Endothelial cell (in vitro differentiated cells): ENCODE measurements around the gene DNASE2B. TPM values are rescaled to one million over a fixed set of nuclear protein-coding genes. Genes with fewer than 3 reads are reported as not detected.

ENCODE experiments used
- DNase-seq: peaks from one replicate; pipeline ENCODE4 v3.0.0; 2021; ENCODE audit warnings: low spot score
- H3K27ac Mint-ChIP-seq: one replicate; pipeline ENCODE4 v1.8.0; 2021; ENCODE audit warnings: mixed read lengths, inconsistent platforms; ENCODE audit not compliant: unreplicated experiment
- H3K27me3 Mint-ChIP-seq: one replicate; pipeline ENCODE4 v1.8.0; 2021; ENCODE audit warnings: mild to moderate bottlenecking, moderate library complexity, mixed read lengths, inconsistent platforms; ENCODE audit not compliant: unreplicated experiment
- H3K36me3 Mint-ChIP-seq: one replicate; pipeline ENCODE4 v1.8.0; 2021; ENCODE audit warnings: mild to moderate bottlenecking, low read depth, mixed read lengths, inconsistent platforms; ENCODE audit not compliant: unreplicated experiment
- H3K4me1 Mint-ChIP-seq: one replicate; pipeline ENCODE4 v1.8.0; 2021; ENCODE audit warnings: mild to moderate bottlenecking, mixed read lengths, inconsistent platforms; ENCODE audit not compliant: unreplicated experiment
- H3K4me3 Mint-ChIP-seq: one replicate; pipeline ENCODE4 v1.8.0; 2021; ENCODE audit warnings: mild to moderate bottlenecking, mixed read lengths, inconsistent platforms; ENCODE audit not compliant: unreplicated experiment
- H3K9me3 Mint-ChIP-seq: one replicate; pipeline ENCODE4 v1.8.0; 2021; ENCODE audit warnings: mixed read lengths, inconsistent platforms; ENCODE audit not compliant: unreplicated experiment
- total RNA-seq: library from RNA; stranded (reverse); fragmentation: NEBNext Ultra II Directional; extraction: Animal tissue kit (Norgen Biotek cat#: 25700); gene quantifications from one replicate; pipeline ENCODE4 v1.2.1, GENCODE V29; 2021; ENCODE audit not compliant: unreplicated experiment
- TF ChIP-seq, protein P1 (sequence below): fragments of 200-600 bp; sonication (generic); IDR thresholded peaks from one replicate; pipeline ENCODE4 v1.5.0; 2021; ENCODE audit warnings: antibody characterized with exemption; ENCODE audit not compliant: unreplicated experiment

DNASE2B gene
- total RNA-seq, 1 donor from 2014 or later = not detected

DNA sequence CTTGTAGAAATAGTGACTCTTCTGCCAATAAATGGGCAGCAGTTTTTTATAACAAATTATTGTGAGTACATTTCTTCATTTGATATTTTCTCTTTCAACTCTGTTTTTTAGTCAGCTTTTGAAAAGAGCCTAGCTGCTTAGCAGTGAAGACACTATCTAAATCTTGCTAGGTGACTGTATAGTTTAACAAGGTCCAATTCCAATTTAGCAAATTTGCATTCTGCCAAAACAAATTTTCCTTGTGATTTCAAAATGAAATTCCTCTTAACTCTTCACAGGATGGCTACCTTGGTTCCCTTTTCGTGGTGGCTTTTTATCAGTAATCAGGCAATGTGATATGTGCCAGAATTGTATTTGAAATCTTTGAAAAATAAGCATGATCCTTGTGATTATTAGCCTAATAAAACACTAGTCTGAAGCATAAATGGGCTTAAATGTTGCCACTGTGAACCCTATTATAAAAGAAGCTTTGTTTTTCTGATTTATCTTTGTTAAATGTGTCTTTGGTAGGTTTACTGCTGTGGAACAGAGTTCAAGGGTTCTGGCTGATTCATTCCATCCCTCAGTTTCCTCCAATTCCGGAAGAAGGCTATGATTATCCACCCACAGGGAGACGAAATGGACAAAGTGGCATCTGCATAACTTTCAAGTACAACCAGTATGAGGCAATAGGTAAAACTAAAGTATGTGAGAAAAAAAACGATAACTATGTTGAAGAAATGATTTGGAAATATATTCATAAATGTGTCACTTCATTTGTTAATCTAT, 12.2 kb downstream of the DNASE2B start:
- Mint-ChIP-seq H3K36me3 (no peaks in the 10 kb centered on the region), H3K4me3 (no peak overlapping the region), H3K27ac (no peak overlapping the region), H3K9me3 (no peaks in the 10 kb centered on the region), H3K4me1 (no peaks in the 10 kb centered on the region), H3K27me3 (no peaks in the 10 kb centered on the region)
- no peak for DNase-seq
- TF ChIP-seq, protein P1, sequence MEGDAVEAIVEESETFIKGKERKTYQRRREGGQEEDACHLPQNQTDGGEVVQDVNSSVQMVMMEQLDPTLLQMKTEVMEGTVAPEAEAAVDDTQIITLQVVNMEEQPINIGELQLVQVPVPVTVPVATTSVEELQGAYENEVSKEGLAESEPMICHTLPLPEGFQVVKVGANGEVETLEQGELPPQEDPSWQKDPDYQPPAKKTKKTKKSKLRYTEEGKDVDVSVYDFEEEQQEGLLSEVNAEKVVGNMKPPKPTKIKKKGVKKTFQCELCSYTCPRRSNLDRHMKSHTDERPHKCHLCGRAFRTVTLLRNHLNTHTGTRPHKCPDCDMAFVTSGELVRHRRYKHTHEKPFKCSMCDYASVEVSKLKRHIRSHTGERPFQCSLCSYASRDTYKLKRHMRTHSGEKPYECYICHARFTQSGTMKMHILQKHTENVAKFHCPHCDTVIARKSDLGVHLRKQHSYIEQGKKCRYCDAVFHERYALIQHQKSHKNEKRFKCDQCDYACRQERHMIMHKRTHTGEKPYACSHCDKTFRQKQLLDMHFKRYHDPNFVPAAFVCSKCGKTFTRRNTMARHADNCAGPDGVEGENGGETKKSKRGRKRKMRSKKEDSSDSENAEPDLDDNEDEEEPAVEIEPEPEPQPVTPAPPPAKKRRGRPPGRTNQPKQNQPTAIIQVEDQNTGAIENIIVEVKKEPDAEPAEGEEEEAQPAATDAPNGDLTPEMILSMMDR = no peak

DNA sequence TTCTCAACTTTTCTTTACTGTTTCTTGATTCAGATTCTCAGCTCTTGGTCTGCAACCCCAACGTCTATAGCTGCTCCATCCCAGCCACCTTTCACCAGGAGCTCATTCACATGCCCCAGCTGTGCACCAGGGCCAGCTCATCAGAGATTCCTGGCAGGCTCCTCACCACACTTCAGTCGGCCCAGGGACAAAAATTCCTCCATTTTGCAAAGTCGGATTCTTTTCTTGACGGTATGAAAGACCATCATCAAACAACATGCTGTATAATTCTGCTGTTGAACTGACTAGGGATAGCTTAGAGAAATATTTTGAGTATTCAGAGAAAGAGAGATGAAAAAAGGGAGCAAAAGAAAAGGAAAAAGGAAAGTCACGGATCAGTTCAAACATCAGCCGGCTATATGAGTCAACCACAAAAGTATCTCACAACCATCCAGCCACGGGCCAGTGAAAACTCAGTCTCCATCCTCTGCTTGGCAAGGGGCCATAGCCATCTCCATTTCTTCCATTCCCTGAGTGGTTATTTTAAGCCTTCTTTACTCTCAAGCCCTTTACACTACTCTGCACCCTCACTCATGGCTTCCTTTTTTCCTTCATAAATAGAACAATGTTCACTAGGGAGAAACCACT, 14.1 kb downstream of the DNASE2B start:
- H3K27ac Mint-ChIP-seq = no peak overlapping the region
- H3K4me3 Mint-ChIP-seq = no peak overlapping the region
- peaks cover 2% of the 10 kb centered on the region for H3K27me3 Mint-ChIP-seq
- H3K4me1 Mint-ChIP-seq = peaks cover 2% of the 10 kb centered on the region
- TF ChIP-seq, protein P1 = no peak
- H3K36me3 Mint-ChIP-seq = no peaks in the 10 kb centered on the region
- H3K9me3 Mint-ChIP-seq = no peaks in the 10 kb centered on the region
- no peak for DNase-seq

DNA sequence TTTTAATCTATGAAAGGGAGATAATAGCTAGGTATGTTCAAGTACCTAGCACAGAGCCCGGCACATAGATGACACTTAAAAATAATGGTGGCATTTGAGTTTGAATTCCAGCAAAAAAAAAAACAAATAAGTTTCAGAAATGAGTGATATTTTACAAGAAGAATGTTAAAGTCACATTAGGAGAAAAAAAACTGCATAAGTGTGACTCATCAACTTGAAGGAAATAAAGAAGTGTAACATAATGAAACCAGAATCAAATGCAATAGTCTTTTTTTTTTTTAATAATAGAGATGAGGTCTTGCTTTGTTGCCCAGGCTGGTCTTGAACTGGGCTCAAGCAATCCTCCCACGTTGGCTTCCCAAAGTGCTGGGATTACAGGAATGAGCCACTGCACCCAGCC, 17.1 kb downstream of the DNASE2B start:
- Mint-ChIP-seq H3K27ac (no peak overlapping the region), H3K4me3 (no peak overlapping the region), H3K27me3 (peaks cover 2% of the 10 kb centered on the region), H3K9me3 (no peaks in the 10 kb centered on the region), H3K36me3 (no peaks in the 10 kb centered on the region), H3K4me1 (peaks cover 2% of the 10 kb centered on the region)
- TF ChIP-seq, protein P1 = no peak
- DNase-seq = no peak

DNA sequence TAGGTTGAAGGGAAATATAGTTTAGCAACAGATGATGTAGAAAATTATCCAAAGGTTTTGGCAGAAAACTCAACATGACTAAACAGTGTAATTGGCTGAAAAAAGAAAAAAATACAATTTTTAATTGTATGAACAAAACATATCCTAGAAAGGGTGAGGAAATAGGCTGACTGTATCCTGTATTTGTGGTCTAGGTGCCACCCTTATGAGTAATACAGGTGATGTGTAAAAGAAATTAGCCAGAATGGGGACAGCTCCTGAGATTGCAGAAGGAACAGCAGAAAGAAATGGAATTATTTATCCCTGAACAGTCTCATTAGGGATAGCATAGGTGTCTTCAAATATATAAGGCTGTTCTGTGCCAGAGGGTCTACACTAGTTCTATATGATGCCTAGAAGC, 24.6 kb downstream of the DNASE2B start:
- H3K4me1 Mint-ChIP-seq = no peaks in the 10 kb centered on the region
- H3K27ac Mint-ChIP-seq = no peak overlapping the region
- no peak for DNase-seq
- no peaks in the 10 kb centered on the region for H3K36me3 Mint-ChIP-seq
- no peaks in the 10 kb centered on the region for H3K9me3 Mint-ChIP-seq
- no peaks in the 10 kb centered on the region for H3K27me3 Mint-ChIP-seq
- no peak overlapping the region for H3K4me3 Mint-ChIP-seq
- TF ChIP-seq, protein P1 = no peak

DNA sequence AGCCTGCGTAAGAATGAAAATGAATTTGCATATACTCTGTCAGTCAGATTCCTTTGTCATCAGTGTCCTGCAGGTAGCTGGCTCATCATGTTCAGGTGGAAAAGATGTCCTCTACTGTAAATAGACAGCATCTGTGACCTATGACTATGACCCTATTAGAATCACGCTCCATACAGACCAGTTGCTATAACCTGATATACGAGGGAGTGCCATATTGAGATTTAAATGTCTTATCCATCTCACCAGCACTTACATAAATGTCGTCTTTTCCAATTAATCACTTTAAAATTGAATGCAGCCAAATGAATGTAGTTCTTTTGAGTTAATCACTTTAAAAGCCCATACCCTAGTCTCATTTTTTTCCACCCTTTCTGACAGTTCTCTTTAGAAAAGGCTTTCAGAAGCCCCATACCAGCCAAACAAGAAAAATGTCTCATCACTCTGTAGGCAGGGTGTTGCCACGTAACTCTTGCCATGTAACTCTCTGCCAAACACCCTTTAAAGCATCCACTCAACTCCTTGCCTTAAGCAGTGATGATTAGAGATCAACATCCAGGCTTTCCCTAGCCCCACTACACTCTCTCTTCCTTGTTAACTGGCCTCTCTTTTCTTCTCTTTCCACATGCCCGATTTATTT, 26.3 kb downstream of the DNASE2B start:
- TF ChIP-seq, protein P1 = no peak
- H3K4me3 Mint-ChIP-seq = no peak overlapping the region
- no peak overlapping the region for H3K27ac Mint-ChIP-seq
- no peak for DNase-seq
- H3K36me3 Mint-ChIP-seq = no peaks in the 10 kb centered on the region
- no peaks in the 10 kb centered on the region for H3K4me1 Mint-ChIP-seq
- no peaks in the 10 kb centered on the region for H3K9me3 Mint-ChIP-seq
- no peaks in the 10 kb centered on the region for H3K27me3 Mint-ChIP-seq
